ENCODE data around the gene LAT.
"Not testable (repeated sequence)": the region's sequence is repeated elsewhere in the genome, so short reads cannot be mapped to it uniquely, and the experiment has no call there.

Gene LAT
- total RNA-seq: 16.0 to 30.6 reads per million in 2 donors

- peak; percentile 74 for DNase-seq
Observed at GRCh38 chr16:28984619-28985135, at the start of gene LAT. TSS of gene LAT (plus strand) at chr16:28985052. CDS start at chr16:28985418, 366 bp downstream.

GRCh38 chr16:28935346-28935745, 49.5 kb upstream of the LAT start:
- DNase-seq: no peak

GRCh38 chr16:28935924-28936783, 48.7 kb upstream of the LAT start:
- peak; percentile 50 for DNase-seq

- DNase-seq: no peak
Observed at GRCh38 chr16:28936784-28937155, 48.1 kb upstream of the LAT start.

- DNase-seq: no peak
Observed at GRCh38 chr16:28937222-28937876, 47.5 kb upstream of the LAT start.

- no peak for DNase-seq
Observed at GRCh38 chr16:28938721-28939120, 46.1 kb upstream of the LAT start.

- not testable (repeated sequence) for DNase-seq
Observed at GRCh38 chr16:28939825-28940224, 45.0 kb upstream of the LAT start.

GRCh38 chr16:28943281-28943680, 41.6 kb upstream of the LAT start:
- no peak for DNase-seq

- DNase-seq: no peak
Observed at GRCh38 chr16:28946681-28947080, 38.2 kb upstream of the LAT start.

GRCh38 chr16:28950648-28951409, 34.0 kb upstream of the LAT start, which contains the start of gene NFATC2IP:
TSS of gene NFATC2IP (plus strand) at chr16:28950937. CDS start at chr16:28951012, 75 bp downstream.
- peak; percentile 94 for DNase-seq

- no peak for DNase-seq
Observed at GRCh38 chr16:28951410-28951943, 33.4 kb upstream of the LAT start.

- DNase-seq: no peak
Observed at GRCh38 chr16:28958216-28958615, 26.6 kb upstream of the LAT start.

GRCh38 chr16:28958836-28959235, 26.0 kb upstream of the LAT start:
- no peak for DNase-seq

GRCh38 chr16:28964072-28964471, 20.8 kb upstream of the LAT start:
- DNase-seq: no peak

- no peak for DNase-seq
Observed at GRCh38 chr16:28964496-28964895, 20.4 kb upstream of the LAT start.

GRCh38 chr16:28967156-28967555, 17.7 kb upstream of the LAT start:
- DNase-seq: no peak

GRCh38 chr16:28969696-28970095, 15.2 kb upstream of the LAT start:
- not testable (repeated sequence) for DNase-seq

GRCh38 chr16:28974007-28974436, 10.8 kb upstream of the LAT start:
- DNase-seq: no peak

- DNase-seq: peak; percentile 81
Observed at GRCh38 chr16:28974437-28975157, 10.3 kb upstream of the LAT start, which contains the start of gene SPNS1. TSS of gene SPNS1 (plus strand) at chr16:28974778. CDS start at chr16:28975152, 374 bp downstream.

GRCh38 chr16:28975158-28975599, 9.7 kb upstream of the LAT start:
- DNase-seq: no peak

All from activated gamma-delta T cell (primary cell).